ENCODE data around the gene PSAPL1.

Gene PSAPL1

DNA sequence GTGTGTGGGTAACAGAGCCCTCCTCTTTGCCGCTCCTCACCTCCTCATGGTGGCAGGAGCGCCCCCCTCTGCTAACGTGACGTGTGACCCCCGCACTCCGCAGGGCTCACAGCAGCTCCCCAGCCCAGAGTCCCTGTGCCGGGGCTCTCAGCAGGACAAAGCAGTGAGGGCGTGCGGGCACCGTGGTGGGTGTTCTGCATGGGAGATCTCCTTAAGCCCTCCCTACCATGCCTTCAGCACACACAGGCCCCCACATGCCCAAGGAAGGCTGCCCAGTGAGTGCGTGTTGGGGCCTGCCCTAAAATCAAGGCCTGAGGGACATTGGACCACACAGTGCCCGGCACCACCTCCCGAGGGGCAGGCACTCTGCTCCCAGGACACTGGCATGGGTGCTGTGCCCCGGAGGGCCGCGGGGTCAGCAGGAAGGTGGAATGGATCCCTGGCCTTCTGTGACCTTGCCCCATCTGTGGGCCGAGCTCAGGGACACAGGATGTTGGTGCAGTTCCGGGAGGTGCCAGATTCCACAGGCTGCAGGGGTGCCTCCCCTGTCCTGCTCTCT lies 10.1 kb downstream of the PSAPL1 start:
- H3K4me1 ChIP-seq (ENCODE audit: control insufficient read depth, low read length): no peaks in the 10 kb centered on the region
- TF ChIP-seq EZH2phosphoT487 (IDR thresholded peaks at IDR 0.05; ENCODE audit: borderline replicate concordance, low read length) (no peak), CTCF (IDR thresholded peaks at IDR 0.05; ENCODE audit: low read depth, low read length, poor library complexity, severe bottlenecking) (no peak)

DNA sequence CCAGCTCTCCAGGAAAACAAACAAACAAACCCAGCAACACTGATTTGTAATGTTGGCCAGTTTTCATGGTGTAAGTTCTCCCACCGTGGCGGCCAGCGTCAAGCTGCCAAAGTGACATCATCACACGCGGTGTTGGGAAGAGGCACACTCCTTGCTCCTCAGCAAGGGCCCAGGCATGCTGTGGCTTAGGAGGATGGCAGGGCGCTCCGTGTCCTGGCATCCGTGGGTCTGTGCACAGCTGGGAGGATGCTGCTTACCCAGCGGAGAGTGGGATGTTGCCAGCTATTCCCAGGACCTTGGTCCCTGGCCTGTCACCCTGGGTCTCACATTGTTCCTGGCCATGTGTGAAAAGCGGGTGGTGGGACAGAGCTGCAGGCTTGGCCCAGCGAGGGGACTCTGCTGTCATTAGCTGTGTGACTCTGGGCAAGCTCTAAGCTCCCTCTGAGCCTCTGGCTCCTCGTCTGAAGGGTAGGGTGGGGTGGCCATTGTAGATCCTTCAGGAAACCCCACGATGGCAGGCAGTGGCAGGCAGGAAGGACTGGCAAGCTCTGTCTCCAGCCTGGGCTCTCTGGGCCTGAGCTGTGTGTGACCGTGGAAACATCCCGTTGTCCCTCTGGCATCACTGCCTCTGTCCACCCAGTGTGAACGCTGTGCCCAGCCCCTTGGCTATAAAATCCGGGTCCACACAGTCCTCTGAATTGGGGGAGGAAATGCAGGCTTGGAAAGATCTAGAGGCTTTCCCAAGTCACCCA lies 10.8 kb downstream of the PSAPL1 start:
- Histone ChIP-seq H3K27me3 (ENCODE audit: control insufficient read depth, low read length) (no peaks in the 10 kb centered on the region), H3K36me3 (ENCODE audit: control insufficient read depth, low read length) (no peaks in the 10 kb centered on the region), H4K20me1 (ENCODE audit: control insufficient read depth, insufficient read depth, low read depth, low read length) (no peaks in the 10 kb centered on the region), H3K4me1 (ENCODE audit: control insufficient read depth, low read length) (no peaks in the 10 kb centered on the region), H3F3A (ENCODE audit: control insufficient read depth, insufficient read depth) (no peaks in the 10 kb centered on the region), H3K79me2 (ENCODE audit: control insufficient read depth, low read length) (no peaks in the 10 kb centered on the region), H3K4me3 (ENCODE audit: low read length) (no peak overlapping the region), H3K4me2 (ENCODE audit: low read length) (no peak overlapping the region), H3K27ac (ENCODE audit: low read depth, low read length) (no peak overlapping the region), H3K9me3 (ENCODE audit: control insufficient read depth, insufficient read depth, low read length) (no peaks in the 10 kb centered on the region), H3K9me2 (replicated peaks; ENCODE audit: control insufficient read depth, low read length) (no peaks in the 10 kb centered on the region)
- TF ChIP-seq CTCF (IDR thresholded peaks at IDR 0.05; ENCODE audit: low read depth, low read length, poor library complexity, severe bottlenecking): no peak
- no peak for TF ChIP-seq EZH2phosphoT487 (IDR thresholded peaks at IDR 0.05; ENCODE audit: borderline replicate concordance, low read length)

More for the DNA sequence above, 10.1 kb downstream of the PSAPL1 start:
- no peaks in the 10 kb centered on the region for H3K36me3 ChIP-seq (ENCODE audit: control insufficient read depth, low read length)
- H3K27ac ChIP-seq (ENCODE audit: low read depth, low read length): no peak overlapping the region
- H3K4me3 ChIP-seq (ENCODE audit: low read length): no peak overlapping the region
- H3K9me2 ChIP-seq (replicated peaks; ENCODE audit: control insufficient read depth, low read length): no peaks in the 10 kb centered on the region
- no peaks in the 10 kb centered on the region for H4K20me1 ChIP-seq (ENCODE audit: control insufficient read depth, insufficient read depth, low read depth, low read length)
- H3K27me3 ChIP-seq (ENCODE audit: control insufficient read depth, low read length): no peaks in the 10 kb centered on the region
- H3K4me2 ChIP-seq (ENCODE audit: low read length): no peak overlapping the region
- no peaks in the 10 kb centered on the region for H3K9me3 ChIP-seq (ENCODE audit: control insufficient read depth, insufficient read depth, low read length)
- no peaks in the 10 kb centered on the region for H3F3A ChIP-seq (ENCODE audit: control insufficient read depth, insufficient read depth)
- no peaks in the 10 kb centered on the region for H3K79me2 ChIP-seq (ENCODE audit: control insufficient read depth, low read length)

- Histone ChIP-seq H3K4me3 (ENCODE audit: low read length) (no peak overlapping the region), H4K20me1 (ENCODE audit: control insufficient read depth, insufficient read depth, low read depth, low read length) (no peaks in the 10 kb centered on the region), H3F3A (ENCODE audit: control insufficient read depth, insufficient read depth) (no peaks in the 10 kb centered on the region), H3K4me2 (ENCODE audit: low read length) (no peak overlapping the region), H3K9me2 (replicated peaks; ENCODE audit: control insufficient read depth, low read length) (no peaks in the 10 kb centered on the region), H3K9me3 (ENCODE audit: control insufficient read depth, insufficient read depth, low read length) (no peaks in the 10 kb centered on the region), H3K4me1 (ENCODE audit: control insufficient read depth, low read length) (no peaks in the 10 kb centered on the region), H3K36me3 (ENCODE audit: control insufficient read depth, low read length) (no peaks in the 10 kb centered on the region), H3K79me2 (ENCODE audit: control insufficient read depth, low read length) (no peaks in the 10 kb centered on the region), H3K27ac (ENCODE audit: low read depth, low read length) (no peak overlapping the region), H3K27me3 (ENCODE audit: control insufficient read depth, low read length) (no peaks in the 10 kb centered on the region)
- TF ChIP-seq CTCF (IDR thresholded peaks at IDR 0.05; ENCODE audit: low read depth, low read length, poor library complexity, severe bottlenecking): no peak
- no peak for TF ChIP-seq EZH2phosphoT487 (IDR thresholded peaks at IDR 0.05; ENCODE audit: borderline replicate concordance, low read length)
Measured at GRCh38 chr4:7423391-7423790, 11.3 kb downstream of the PSAPL1 start.
